H1 (cell line): ENCODE measurements around the gene UMPS. TPM values are rescaled to one million over a fixed set of nuclear protein-coding genes. Genes with fewer than 3 reads are reported as not detected.

Experiments used
- CTCF ChIA-PET: fragments of 300-600 bp; sonication (Branson Sonifier 250); formaldehyde crosslinking; loops from one replicate; lab custom pipeline; 2021; ENCODE audit not compliant: partially characterized antibody; lab: Charles Lee
- POLR2A ChIA-PET: fragments of 300-600 bp; sonication (Branson Sonifier 250); formaldehyde crosslinking; loops from one replicate; lab custom pipeline; 2021; ENCODE audit warnings: inconsistent platforms; ENCODE audit not compliant: partially characterized antibody; lab: Charles Lee
- DNase-seq, 2 experiments: peaks; one replicate each; pipeline versions ENCODE4 v3.0.0 to v3.0.0-alpha.2; 2010 to 2022; ENCODE audit warnings: low spot score in 2 of 2, low read depth in 1 of 2, mixed read lengths in 1 of 2
- FAIRE-seq: peaks from 2 replicates; lab custom pipeline; 2011; peaks lifted over from hg19 to GRCh38; lab: Jason Lieb, UNC
- H2AFZ ChIP-seq: 2 replicates; pipeline ENCODE4 v1.8.1; 2012; ENCODE audit warnings: low read length, inconsistent platforms
- H2AK5ac ChIP-seq: 2 replicates; pipeline ENCODE4 v1.6.1; 2013; ENCODE audit warnings: low read depth, low read length
- H2BK120ac ChIP-seq: replicated peaks from 2 replicates; pipeline ENCODE3; 2013; ENCODE audit warnings: low read depth, low read length, inconsistent platforms
- H2BK12ac ChIP-seq: 2 replicates; pipeline ENCODE4 v1.6.1; 2013; ENCODE audit warnings: low read depth, low read length
- H2BK15ac ChIP-seq: 2 replicates; pipeline ENCODE4 v1.6.1; 2013; ENCODE audit warnings: low read length
- H2BK20ac ChIP-seq: 2 replicates; pipeline ENCODE4 v1.6.1; 2013; ENCODE audit warnings: low read length
- H2BK5ac ChIP-seq: 2 replicates; pipeline ENCODE4 v1.6.1; 2013; ENCODE audit warnings: low read depth, low read length
- H3K14ac ChIP-seq: 2 replicates; pipeline ENCODE4 v1.6.1; 2013; ENCODE audit warnings: inconsistent platforms; ENCODE audit not compliant: insufficient read length
- H3K18ac ChIP-seq: 2 replicates; pipeline ENCODE4 v1.6.1; 2013; ENCODE audit warnings: low read length; ENCODE audit errors: extremely low read depth
- H3K23ac ChIP-seq: 2 replicates; pipeline ENCODE4 v1.6.1; 2013; ENCODE audit warnings: inconsistent platforms; ENCODE audit not compliant: insufficient read length
- H3K23me2 ChIP-seq: 2 replicates; pipeline ENCODE4 v1.6.1; 2013; ENCODE audit warnings: low read depth, low read length
- H3K27ac ChIP-seq: 2 replicates; pipeline ENCODE4 v1.6.1; 2011; ENCODE audit warnings: low read depth, low read length, inconsistent platforms
- H3K27me3 ChIP-seq, 4 experiments: replicated peaks in 1 of 4; 1 replicate in 1 of 4; 2 replicates in 3 of 4; pipeline versions ENCODE4 v1.6.1 to v1.8.1; 2011 to 2013; ENCODE audit warnings: low read length in 3 of 4, mild to moderate bottlenecking in 3 of 4, inconsistent platforms in 2 of 4, mixed read lengths in 2 of 4, moderate library complexity in 1 of 4; ENCODE audit not compliant: control insufficient read depth in 3 of 4, insufficient read depth in 3 of 4; ENCODE audit errors: extremely low read depth in 1 of 4
- H3K36me3 ChIP-seq, 4 experiments: 2 replicates each; pipeline versions ENCODE4 v1.6.1 to v1.8.1; 2011 to 2013; ENCODE audit warnings: mild to moderate bottlenecking in 4 of 4, low read length in 3 of 4, moderate library complexity in 2 of 4, control low read depth in 1 of 4, inconsistent platforms in 1 of 4; ENCODE audit not compliant: insufficient read depth in 4 of 4, control insufficient read depth in 2 of 4
- H3K4ac ChIP-seq: replicated peaks from 2 replicates; pipeline ENCODE3; 2013; ENCODE audit warnings: low read length, low read depth, mixed read lengths, inconsistent platforms; ENCODE audit not compliant: insufficient read length
- H3K4me1 ChIP-seq, 4 experiments: replicated peaks in 1 of 4; 1 replicate in 1 of 4; 2 replicates in 3 of 4; pipeline versions ENCODE4 v1.6.1 to v1.8.1; 2011 to 2013; ENCODE audit warnings: low read length in 3 of 4, inconsistent platforms in 2 of 4, mixed read lengths in 1 of 4; ENCODE audit not compliant: insufficient read depth in 4 of 4, control insufficient read depth in 3 of 4
- H3K4me2 ChIP-seq, 2 experiments: 2 replicates each; pipeline versions ENCODE4 v1.6.1 to v1.8.1; 2011 to 2013; ENCODE audit warnings: low read depth in 2 of 2, low read length in 2 of 2, control low read depth in 1 of 2, inconsistent platforms in 1 of 2, mild to moderate bottlenecking in 1 of 2; ENCODE audit not compliant: insufficient read depth in 1 of 2
- H3K4me3 ChIP-seq, 4 experiments: fragments of 200-600, 300-600 bp in 1 of 4; sonication (generic), shearing (Covaris generic), sonication (Bioruptor Twin) in 1 of 4; 2 replicates each; pipeline versions ENCODE4 v1.5.1 to v1.8.1; 2011 to 2016; ENCODE audit warnings: low read length in 4 of 4, low read depth in 3 of 4, control low read depth in 2 of 4, inconsistent platforms in 2 of 4, mild to moderate bottlenecking in 2 of 4, mixed read lengths in 1 of 4, moderate library complexity in 1 of 4; ENCODE audit not compliant: insufficient read depth in 2 of 4; ENCODE audit errors: extremely low read depth in 1 of 4
- H3K56ac ChIP-seq: replicated peaks from 2 replicates; pipeline ENCODE3; 2013; ENCODE audit warnings: low read depth, mild to moderate bottlenecking, mixed read lengths, low read length, inconsistent platforms; ENCODE audit not compliant: insufficient read length
- H3K79me1 ChIP-seq: 2 replicates; pipeline ENCODE4 v1.6.1; 2013; ENCODE audit warnings: low read depth, low read length, control low read depth
- H3K79me2 ChIP-seq, 2 experiments: 2 replicates each; pipeline versions ENCODE4 v1.6.1 to v1.8.1; 2012 to 2013; ENCODE audit warnings: low read length in 2 of 2, mild to moderate bottlenecking in 2 of 2, inconsistent platforms in 1 of 2; ENCODE audit not compliant: insufficient read depth in 2 of 2, control insufficient read depth in 1 of 2
- H3K9ac ChIP-seq, 4 experiments: replicated peaks in 1 of 4; 1 replicate in 1 of 4; 2 replicates in 3 of 4; pipeline versions ENCODE4 v1.6.1 to v1.8.1; 2011 to 2013; ENCODE audit warnings: low read depth in 3 of 4, low read length in 3 of 4, control low read depth in 2 of 4, mild to moderate bottlenecking in 2 of 4, moderate library complexity in 2 of 4, inconsistent platforms in 1 of 4; ENCODE audit errors: extremely low read depth in 1 of 4
- H3K9me3 ChIP-seq, 2 experiments: 2 replicates each; pipeline versions ENCODE4 v1.6.1 to v1.8.1; 2012 to 2013; ENCODE audit warnings: mild to moderate bottlenecking in 2 of 2, moderate library complexity in 2 of 2, control low read depth in 1 of 2, inconsistent platforms in 1 of 2, low read depth in 1 of 2, low read length in 1 of 2, mixed read lengths in 1 of 2; ENCODE audit not compliant: insufficient read depth in 2 of 2
- H4K20me1 ChIP-seq, 2 experiments: replicated peaks in 1 of 2; 2 replicates each; pipeline versions ENCODE3 to v1.8.1; 2011 to 2013; ENCODE audit warnings: inconsistent platforms in 2 of 2, low read length in 2 of 2, mild to moderate bottlenecking in 1 of 2; ENCODE audit not compliant: insufficient read depth in 2 of 2, control insufficient read depth in 1 of 2
- H4K5ac ChIP-seq: 2 replicates; pipeline ENCODE4 v1.6.1; 2013; ENCODE audit warnings: low read length, low read depth, mixed read lengths, inconsistent platforms; ENCODE audit not compliant: insufficient read length
- H4K8ac ChIP-seq: 2 replicates; pipeline ENCODE4 v1.8.0; 2013; ENCODE audit warnings: mild to moderate bottlenecking, moderate library complexity, low read length, inconsistent platforms; ENCODE audit not compliant: insufficient read depth; ENCODE audit errors: extremely low read depth
- H4K91ac ChIP-seq: replicated peaks from 2 replicates; pipeline ENCODE3; 2013; ENCODE audit warnings: low read length, mixed read lengths, inconsistent platforms; ENCODE audit not compliant: insufficient read length
- BCL11A ChIP-seq, 2 experiments: IDR thresholded peaks; one replicate each; pipeline ENCODE4 v1.6.1; 2011; ENCODE audit warnings: low read depth in 2 of 2, low read length in 2 of 2, mild to moderate bottlenecking in 2 of 2
- BRCA1 ChIP-seq: IDR thresholded peaks from 2 replicates; pipeline ENCODE4 v1.6.1; 2012; ENCODE audit warnings: low read depth, low read length, improper control_type of control experiment
- CBX8 ChIP-seq: fragments of 300-800, 300-1000 bp; sonication (generic); IDR thresholded peaks from 2 replicates; pipeline ENCODE4 v1.7.1; 2016; ENCODE audit warnings: low read depth, low read length, borderline replicate concordance
- CEBPB ChIP-seq: IDR thresholded peaks from 2 replicates; pipeline ENCODE4 v1.6.1; 2012; ENCODE audit warnings: low read depth, low read length
- CHD1 ChIP-seq: IDR thresholded peaks from 2 replicates; pipeline ENCODE4 v1.6.1; 2012; ENCODE audit warnings: low read depth, low read length, improper control_type of control experiment
- CHD2 ChIP-seq: IDR thresholded peaks from 2 replicates; pipeline ENCODE4 v1.6.1; 2012; ENCODE audit warnings: low read length, improper control_type of control experiment
- CTBP2 ChIP-seq: IDR thresholded peaks from 2 replicates; pipeline ENCODE4 v1.7.0; 2011; ENCODE audit warnings: borderline replicate concordance, mild to moderate bottlenecking, moderate library complexity, mixed read lengths, low read length; ENCODE audit not compliant: insufficient read depth, insufficient read length
- EGR1 ChIP-seq: IDR thresholded peaks from 2 replicates; pipeline ENCODE4 v1.6.1; 2011; ENCODE audit warnings: low read depth, low read length, borderline replicate concordance
- HDAC6 ChIP-seq: IDR thresholded peaks from one replicate; pipeline ENCODE4 v1.7.1; 2012; ENCODE audit warnings: low read depth, mild to moderate bottlenecking, inconsistent platforms, low read length, moderate library complexity
- NANOG ChIP-seq: IDR thresholded peaks from 2 replicates; pipeline ENCODE4 v1.6.1; 2011; ENCODE audit warnings: low read length, low read depth, mild to moderate bottlenecking, inconsistent platforms; ENCODE audit not compliant: insufficient read depth, poor library complexity, severe bottlenecking
- RXRA ChIP-seq: IDR thresholded peaks from 2 replicates; pipeline ENCODE4 v1.6.1; 2011; ENCODE audit warnings: low read depth, mild to moderate bottlenecking, low read length, moderate library complexity; ENCODE audit not compliant: insufficient read depth
- SIRT6 ChIP-seq: IDR thresholded peaks from one replicate; pipeline ENCODE4 v1.7.1; 2012; ENCODE audit warnings: low read length, inconsistent platforms
- TAF1 ChIP-seq: IDR thresholded peaks from 2 replicates; pipeline ENCODE4 v1.6.1; 2011; ENCODE audit warnings: mild to moderate bottlenecking, low read depth, low read length
- TBP ChIP-seq: IDR thresholded peaks from 2 replicates; pipeline ENCODE4 v1.6.1; 2011; ENCODE audit warnings: low read depth, low read length, improper control_type of control experiment
- TEAD4 ChIP-seq: IDR thresholded peaks from 2 replicates; pipeline ENCODE4 v1.6.1; 2012; ENCODE audit warnings: low read depth, low read length, inconsistent platforms, mixed read lengths
- WGBS, 2 experiments: shearing (Covaris generic) in 1 of 2; methylation state at CpG; one replicate each; pipeline versions ENCODE4 v1.1.6 to v1.1.7; 2013 to 2015; ENCODE audit warnings: low lambda C conversion rate in 2 of 2, mixed read lengths in 2 of 2, inconsistent platforms in 1 of 2, low coverage in 1 of 2, missing lambda C conversion rate in 1 of 2; ENCODE audit not compliant: insufficient replicate concordance in 2 of 2, insufficient coverage in 1 of 2, insufficient read length in 1 of 2; ENCODE audit errors: extremely low coverage in 1 of 2, missing lambda C conversion rate in 1 of 2; 5-methylcytosine and 5-hydroxymethylcytosine counted together
- polyA plus RNA-seq, 7 experiments: library from polyadenylated mRNA; depleted of rRNA in 3 of 7; stranded (reverse) in 5 of 7; unstranded in 2 of 7; fragments of >200 nt in 5 of 7; fragments of 200-250 nt in 2 of 7; gene quantifications; 1 replicate in 5 of 7; 2 replicates in 1 of 7; 4 replicates in 1 of 7; pipeline versions ENCODE4 v1.2.1 to v1.2.3, GENCODE V29; 2011 to 2013; ENCODE audit warnings: missing spikeins in 2 of 7, mixed read lengths in 2 of 7
- total RNA-seq: library from RNA; stranded (reverse); fragmentation: NEBNext Ultra II Directional; extraction: Animal tissue kit (Norgen Biotek cat#: 25700); gene quantifications from 2 replicates; pipeline ENCODE4 v1.2.1, GENCODE V29; 2021
- TF ChIP-seq, protein P1 (sequence below): IDR thresholded peaks from 2 replicates; pipeline ENCODE4 v1.6.1; 2012; ENCODE audit warnings: inconsistent platforms

UMPS gene
- total and polyA plus RNA-seq, 2 of the 8 experiments (the other 6 are each of a cell fraction or from before 2014, with no cell fraction given), result 32.8 to 59.0 TPM

DNA sequence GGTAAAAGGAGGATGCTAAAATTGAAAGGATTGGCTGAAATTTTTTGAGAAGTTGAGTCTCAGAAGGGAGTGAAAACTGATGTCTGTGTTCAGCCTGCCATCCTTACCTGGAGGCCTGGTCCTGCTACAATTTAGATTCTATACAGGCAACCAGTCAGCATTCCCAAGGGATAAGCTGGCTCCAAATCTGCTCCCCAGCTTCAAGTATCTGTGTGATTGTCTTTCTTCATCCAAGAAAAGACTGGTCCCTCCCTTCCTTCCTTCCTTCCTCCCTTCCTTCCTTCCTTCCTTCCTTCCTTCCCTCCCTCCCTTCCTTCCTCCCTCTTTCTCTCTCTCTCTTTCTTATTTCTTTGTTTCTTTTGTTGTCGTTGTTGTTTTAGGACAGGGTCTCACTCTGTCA, 24.7 kb upstream of the UMPS start:
- Histone ChIP-seq H2BK120ac (no peak overlapping the region), H3K23me2 (peaks cover 2% of the 10 kb centered on the region; the same call in 1 of the 2 replicates), H3K56ac (no peak overlapping the region), H3K4me2 (no peak overlapping the region), H2BK20ac (no peak overlapping the region), H3K4ac (no peak overlapping the region), H4K20me1 (no peaks in the 10 kb centered on the region), H3K27me3 (no peaks in the 10 kb centered on the region), H2BK5ac (no peak overlapping the region), H3K18ac (no peak overlapping the region), H2BK12ac (peak overlapping the region; percentile 28; the same call in 1 of the 2 replicates), H3K27ac (no peak overlapping the region), H4K91ac (no peak overlapping the region), H3K9me3 (no peaks in the 10 kb centered on the region), H2AK5ac (no peak overlapping the region), H2AFZ (no peak overlapping the region), H4K8ac (no peak overlapping the region), H3K23ac (no peak overlapping the region), H4K5ac (no peak overlapping the region), H3K9ac (no peak overlapping the region), H3K79me1 (no peaks in the 10 kb centered on the region), H3K79me2 (no peaks in the 10 kb centered on the region), H2BK15ac (no peak overlapping the region), H3K14ac (no peak overlapping the region), H3K4me3 (no peak overlapping the region), H3K4me1 (peaks cover 0 to 2% (median 0%) of the 10 kb centered on the region in 4 experiments; a peak in 2 of 7 replicates), H3K36me3 (no peaks in the 10 kb centered on the region)
- DNase-seq (no peak), FAIRE-seq (no peak)
- WGBS, 2 experiments, result 100% methylated on average over 1 of the region's 1 CpG; no CpG with 5 or more reads in 1 of the 2 experiments
- CTCF ChIA-PET, result interaction anchor here (1.1 to 1.9 kb wide), 2 partner anchors 17 to 54 kb away, joined by 3 to 8 read pairs; no protein-coding TSS in a partner anchor
- POLR2A ChIA-PET, result no interaction called here
- TF ChIP-seq CEBPB, result no peak
- no peak for TF ChIP-seq NANOG
- TF ChIP-seq BRCA1, result no peak
- no peak for TF ChIP-seq BCL11A (IDR thresholded peaks at IDR 0.05; ENCODE audit: low read depth in 2 of 2, low read length in 2 of 2)
- TF ChIP-seq TEAD4, result no peak
- TF ChIP-seq, protein P1, sequence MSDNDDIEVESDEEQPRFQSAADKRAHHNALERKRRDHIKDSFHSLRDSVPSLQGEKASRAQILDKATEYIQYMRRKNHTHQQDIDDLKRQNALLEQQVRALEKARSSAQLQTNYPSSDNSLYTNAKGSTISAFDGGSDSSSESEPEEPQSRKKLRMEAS, result no peak
- TF ChIP-seq CHD1, result no peak
- no peak for TF ChIP-seq TBP
- no peak for TF ChIP-seq RXRA
- no peak for TF ChIP-seq CHD2
- TF ChIP-seq CBX8, result no peak
- TF ChIP-seq EGR1, result no peak
- TF ChIP-seq TAF1, result no peak
- TF ChIP-seq SIRT6, result no peak
- no peak for TF ChIP-seq HDAC6
- no peak for TF ChIP-seq CTBP2
